NCI-H510A treated with DMSO at 0.1 percent for 48 hours (cell line): Measurements from ENCODE around the gene DCUN1D4.
A peak's percentile ranks its signal among the peaks of the same experiment; 100 is the strongest.

Source experiments
- DNase-seq: peaks from one replicate; lab custom pipeline; 2025; lab: John Stamatoyannopoulos, UW

DCUN1D4 gene

DNA sequence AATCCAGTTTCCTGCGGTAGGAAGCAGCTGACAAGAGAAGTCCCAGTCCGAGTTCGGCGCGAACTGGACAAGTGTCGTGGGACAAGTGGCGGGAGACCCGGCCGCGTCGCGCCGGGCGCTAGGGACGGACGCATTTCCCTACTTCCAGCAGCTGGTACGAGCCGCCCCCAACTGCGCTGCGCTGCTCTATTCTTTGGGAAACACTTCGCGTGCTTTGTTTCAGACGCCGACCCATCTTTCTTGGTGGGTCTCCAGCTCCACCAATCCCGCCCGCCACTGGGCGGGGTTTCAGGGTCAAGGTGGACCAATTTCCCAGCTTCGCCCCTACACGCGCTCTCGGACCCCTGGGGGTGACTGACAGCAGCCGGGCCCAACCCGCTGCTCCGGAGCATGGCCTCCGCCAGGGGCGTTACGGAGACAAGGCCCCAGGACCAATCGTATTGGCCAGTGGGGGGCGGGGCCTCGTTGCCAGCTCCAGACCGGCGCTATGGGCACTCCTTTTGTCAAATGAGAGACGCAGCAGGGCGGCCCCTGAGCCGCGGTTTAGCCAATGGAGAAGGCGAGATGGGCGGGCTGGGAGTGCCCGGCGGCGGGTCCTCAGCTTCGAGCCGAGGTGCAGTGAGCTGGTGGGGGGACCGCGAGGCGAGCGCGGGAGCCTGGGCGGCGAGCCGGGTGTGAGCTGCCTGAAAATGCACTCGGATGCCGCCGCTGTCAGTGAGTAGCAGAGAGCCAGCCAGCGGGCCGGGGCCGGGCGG, at the start of gene DCUN1D4:
TSS of gene DCUN1D4 (plus strand) at position 600 of the 755 bp plus-strand sequence. CDS start at position 690, 90 bp downstream.
- peak; percentile 96 for DNase-seq

DNA sequence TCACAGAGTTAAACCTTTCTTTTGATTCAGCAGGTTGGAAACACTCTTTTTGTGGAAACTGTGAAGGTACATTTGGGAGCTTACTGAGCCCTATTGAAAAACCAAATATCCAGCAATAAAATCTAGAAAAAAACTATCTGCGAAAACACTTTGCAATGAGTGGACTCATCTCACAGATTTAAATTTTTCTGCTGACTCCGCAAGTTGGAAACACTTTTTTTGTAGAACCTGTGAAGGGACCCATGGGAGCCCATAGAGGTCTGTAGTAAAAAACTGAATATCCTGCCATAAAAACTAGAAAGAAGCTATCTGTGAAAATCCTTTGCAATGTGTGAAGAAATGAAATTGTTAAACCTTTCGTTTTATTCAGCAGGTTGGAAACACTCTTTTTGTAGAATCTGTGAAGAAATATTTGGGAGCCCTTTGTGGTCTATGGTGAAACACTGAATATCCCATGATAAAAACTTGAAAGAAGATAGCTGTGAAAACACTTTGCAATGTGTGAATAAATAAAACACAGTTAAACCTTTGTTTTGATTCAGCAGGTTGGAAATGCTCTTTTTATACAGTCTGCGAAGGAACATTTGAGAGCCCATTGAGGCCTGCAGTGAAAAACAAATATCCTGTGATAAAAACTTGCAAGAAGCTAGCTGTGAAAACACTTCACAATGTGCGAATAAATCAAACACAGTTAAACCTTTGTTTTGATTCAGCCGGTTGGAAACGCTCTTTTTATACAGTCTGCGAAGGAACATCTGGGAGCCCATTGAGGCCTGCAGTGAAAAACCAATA, 22.3 kb upstream of the DCUN1D4 start:
- DNase-seq, result no peak

DNA sequence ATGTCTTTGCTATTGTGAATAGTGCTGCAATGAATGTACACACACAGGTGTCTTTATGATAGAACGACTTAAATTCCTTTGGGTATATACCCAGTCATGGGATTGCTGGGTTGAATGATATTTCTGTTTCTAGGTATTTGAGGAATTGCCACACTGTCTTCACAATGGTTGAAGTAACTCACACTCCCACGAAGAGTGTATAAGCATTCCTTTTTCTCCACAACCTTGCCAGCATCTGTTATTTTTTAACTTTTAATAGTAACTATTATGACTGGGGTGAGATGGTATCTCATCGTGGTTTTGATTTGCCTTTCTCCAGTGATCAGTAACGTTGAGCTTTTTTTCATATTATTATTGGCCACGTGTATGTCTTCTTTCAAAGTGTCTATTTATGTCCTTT, 17.6 kb upstream of the DCUN1D4 start:
- no peak for DNase-seq

DNA sequence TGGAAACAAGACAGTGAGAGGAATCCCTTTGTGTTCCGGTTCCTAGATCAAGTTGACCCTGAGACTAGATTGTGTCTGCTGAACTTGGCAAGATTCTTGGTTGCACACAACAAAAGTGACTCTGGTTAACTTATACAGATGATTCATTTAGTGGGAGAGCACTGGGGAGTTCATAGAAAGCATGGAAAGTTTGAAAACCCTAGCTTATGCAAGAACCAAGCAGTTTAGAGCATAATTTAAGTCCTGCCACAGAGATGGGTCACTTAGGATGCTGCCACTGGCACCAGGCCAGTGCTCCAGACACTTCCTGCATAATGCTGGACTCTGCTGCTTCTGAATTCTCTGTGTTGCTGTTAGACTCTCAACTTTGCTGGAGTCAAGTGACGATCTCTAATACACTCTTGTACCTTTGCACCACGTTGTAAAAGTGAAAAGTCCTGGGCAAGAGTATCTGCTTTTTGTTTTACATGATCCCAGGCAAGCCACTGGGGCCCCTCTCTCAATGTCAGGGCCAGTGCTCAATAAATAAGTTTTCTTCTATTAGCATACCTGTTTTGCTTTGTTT, 12.7 kb upstream of the DCUN1D4 start:
- DNase-seq, result no peak

DNA sequence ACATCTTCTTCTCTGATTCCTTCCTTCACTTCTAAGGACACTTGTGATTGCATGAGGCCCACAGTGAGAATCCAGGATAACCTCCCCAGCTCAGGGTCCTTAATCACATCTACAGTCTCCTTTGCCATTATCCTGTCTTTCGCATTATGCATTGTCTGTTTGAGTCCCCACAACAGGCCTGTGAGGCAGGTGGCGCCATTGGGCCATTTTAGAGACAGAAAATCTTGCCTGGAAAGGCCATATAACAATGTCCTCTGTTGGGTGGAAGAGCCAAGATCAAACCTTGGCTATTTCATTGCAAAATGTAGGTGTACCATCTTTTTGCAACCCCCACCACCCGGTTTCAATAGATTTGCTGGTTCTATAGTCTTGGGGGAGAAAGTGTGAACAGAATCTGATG, 11.8 kb upstream of the DCUN1D4 start:
- no peak for DNase-seq

DNA sequence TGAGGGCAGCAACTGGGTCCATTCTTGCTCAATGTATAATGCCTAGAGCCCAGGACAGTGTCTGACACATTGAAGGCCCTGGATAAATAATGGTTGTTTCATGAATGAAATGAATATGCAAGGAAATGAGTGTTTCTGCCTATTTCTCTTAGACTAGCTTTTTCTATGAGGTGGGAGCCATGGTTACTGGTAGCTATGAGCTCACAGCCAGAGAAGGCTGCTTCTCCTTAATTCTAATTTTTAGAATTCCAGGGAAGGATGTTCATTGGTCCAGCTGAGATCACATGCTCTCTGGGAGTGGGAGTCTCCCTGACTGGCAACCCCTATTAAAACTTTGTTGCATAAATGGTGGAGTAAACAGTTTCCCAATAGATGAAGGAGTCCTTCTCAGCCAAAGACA, 9.7 kb upstream of the DCUN1D4 start:
- no peak for DNase-seq

DNA sequence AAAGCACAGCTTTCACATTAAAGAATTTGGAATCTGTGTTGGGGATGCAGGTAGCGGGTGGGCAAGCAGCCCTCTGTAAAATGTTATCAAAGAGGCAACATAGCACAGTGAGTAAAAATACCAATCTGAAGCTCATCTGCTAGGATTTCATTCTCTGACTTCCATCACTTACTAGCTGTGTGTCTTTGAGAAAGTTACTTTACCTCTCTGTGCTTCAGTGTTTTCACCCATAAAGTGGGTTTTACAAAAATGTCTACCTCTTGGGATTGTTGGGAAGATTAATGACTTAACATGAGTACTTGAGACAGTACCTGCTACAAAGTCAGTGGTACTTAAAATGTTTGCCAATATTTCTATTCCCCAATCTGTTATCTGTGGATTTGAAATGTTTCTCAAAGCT, 7.9 kb upstream of the DCUN1D4 start:
- DNase-seq, result no peak

DNA sequence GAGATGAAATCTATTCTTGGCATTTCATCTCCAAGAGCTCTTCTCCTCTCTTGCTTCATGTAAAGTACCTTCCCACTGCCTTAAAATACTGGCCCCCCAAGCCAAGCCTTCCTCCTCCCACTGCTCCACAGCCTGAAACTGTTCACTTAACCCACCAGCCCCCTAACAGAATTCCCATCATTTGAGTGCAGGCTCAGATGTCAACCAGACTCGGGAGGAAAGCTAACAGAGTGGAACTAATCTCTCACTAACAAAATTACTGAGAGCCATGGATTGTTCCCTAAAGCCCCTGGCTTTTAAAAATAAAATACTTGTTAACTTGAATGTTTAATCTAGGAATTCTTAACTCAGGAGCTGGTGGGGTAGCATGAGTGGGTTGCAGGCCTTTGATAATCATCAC, 7.1 kb upstream of the DCUN1D4 start:
- no peak for DNase-seq

DNA sequence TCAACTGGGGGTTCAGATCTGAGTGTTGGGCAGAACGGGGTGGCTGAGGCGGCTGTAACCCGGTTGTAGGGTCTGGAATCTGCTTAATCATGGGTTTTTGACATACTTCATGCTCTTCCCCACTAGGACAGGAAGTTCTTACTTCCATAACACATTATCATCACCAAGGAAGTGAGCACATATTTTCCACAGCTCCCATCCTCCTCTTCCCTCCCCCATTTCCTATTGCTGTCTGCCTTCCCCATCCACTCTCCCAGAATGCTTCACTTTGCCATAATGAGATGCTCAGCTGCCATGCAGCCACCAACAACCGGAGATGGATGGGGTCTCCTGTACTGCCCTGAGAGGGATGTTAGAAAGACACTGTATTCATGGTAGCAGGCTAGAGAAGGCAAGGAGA, 6.4 kb upstream of the DCUN1D4 start:
- DNase-seq, result no peak

DNA sequence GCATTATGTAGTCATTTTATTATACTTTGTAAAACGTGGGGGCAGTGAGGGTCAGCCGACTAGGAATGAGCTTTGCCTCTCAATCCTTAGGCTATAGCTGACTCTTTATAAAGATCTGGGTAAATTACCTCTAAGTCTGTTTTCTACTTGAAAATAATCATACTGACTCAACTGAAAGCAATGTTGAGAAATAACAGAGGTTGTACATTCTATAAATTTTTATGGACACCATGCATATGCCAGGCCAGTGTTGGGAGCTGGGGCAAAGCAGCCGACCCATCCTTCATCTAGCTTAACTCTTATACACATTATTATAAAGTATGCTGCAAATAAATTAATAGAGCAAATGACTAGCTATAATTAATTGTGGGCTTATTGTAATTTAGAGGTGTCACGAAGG, 2.2 kb upstream of the DCUN1D4 start:
- no peak for DNase-seq

DNA sequence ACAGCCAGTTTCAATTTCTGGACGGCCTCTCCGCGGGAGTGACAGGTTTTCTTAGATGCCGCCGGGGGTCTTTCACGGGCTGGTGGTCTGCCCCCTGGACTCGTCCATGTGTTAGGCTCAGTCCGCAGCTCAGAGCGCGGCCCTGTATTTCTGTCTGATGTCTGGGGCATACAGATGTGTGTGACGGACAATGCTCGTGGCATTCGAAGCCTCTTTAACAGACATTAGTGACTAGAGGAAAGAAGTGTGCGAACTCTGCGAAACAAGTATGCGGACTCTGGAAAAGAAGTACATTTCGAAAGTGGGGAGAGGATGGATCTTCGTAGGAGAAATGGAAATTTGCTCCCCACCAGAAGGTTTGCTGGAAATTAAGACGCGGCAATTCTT, 793 bp upstream of the DCUN1D4 start:
- DNase-seq, result no peak

DNA sequence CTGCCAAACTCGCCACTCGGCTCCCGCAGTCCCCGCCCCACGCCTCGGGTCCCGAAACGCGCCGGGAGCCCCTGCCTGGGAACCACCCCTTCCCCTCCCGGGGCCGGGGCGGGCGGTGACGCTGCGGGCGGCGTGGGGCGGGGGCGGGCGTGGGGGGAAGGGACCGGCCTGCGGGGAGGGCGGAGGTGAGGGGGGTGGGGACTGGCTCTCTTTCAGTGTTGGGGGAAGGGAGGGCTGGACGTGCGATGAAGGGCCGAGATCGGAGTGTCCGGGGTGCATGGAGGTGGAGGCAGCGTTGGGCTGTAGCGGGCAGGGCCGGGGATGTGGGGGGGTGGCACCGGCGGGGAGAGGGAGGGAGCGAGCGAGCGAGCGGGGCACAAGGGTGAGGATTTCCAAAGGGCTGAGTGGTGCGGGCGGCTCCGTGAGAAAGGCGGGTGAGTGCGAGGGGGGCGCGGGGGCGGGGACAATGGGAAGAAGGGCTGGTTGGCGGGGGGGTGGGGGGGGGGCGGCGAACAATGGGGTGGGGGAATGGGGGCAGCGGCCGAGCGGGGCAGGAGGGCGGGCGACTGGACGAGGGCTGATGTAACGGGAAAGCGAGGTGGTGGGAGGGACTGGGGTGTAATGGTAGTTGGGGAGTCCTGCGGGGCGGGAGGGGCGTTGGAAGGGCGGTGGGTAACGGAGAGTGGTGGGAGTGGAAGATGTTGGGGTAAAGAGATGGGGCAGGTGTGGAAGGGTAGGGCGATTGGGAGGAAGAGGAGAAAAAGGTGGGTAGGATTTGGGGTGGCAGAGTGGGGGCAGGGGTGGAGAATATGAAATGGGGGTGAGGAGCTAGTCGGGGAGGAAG, 578 bp downstream of the DCUN1D4 start:
- DNase-seq, result no peak

DNA sequence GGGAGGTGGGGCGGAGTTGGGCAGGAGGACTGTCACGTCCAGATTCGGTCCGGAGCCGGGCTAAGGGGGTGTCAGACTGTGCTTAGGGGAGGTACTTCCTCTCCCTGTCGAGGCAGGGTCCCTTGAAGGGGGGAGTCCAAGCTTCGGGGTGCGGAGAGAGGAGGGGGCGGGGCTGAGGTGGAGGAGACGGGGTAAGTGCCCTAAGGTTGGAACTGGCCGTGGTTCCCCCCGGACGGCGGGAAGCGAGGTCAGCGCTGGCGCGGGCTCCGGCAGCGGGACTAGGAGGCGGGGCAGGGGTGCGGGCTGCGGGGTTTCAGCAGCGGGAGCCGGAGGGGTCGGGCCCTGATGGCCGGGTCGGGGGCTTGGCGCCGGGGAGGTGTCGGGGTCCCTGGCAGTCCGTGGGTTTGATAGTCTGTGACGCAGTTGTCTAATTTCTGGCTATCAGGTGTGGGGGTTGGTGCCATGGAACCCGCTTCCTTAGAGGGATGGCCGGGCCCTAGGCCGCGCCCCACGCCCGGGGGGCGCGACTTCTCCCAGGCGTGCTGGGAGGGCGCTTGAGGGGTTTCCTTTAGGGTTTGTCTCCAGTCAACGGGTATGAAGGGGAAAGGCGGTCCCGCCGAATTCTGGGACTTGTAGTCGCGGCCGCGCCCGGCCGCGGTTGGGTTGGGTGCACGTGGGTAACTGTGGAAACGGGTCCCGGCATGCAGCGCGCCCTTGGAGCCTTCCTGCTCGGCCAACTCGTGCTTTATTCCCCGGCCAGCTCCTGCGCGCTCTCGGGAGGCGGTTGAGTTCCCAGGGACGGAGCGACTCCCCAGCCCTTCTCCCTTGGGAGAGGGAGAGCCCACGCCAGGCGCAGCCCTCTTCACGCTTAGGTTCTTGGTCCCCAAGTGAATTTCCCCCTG, 1.5 kb downstream of the DCUN1D4 start:
- DNase-seq, result peak; percentile 77

DNA sequence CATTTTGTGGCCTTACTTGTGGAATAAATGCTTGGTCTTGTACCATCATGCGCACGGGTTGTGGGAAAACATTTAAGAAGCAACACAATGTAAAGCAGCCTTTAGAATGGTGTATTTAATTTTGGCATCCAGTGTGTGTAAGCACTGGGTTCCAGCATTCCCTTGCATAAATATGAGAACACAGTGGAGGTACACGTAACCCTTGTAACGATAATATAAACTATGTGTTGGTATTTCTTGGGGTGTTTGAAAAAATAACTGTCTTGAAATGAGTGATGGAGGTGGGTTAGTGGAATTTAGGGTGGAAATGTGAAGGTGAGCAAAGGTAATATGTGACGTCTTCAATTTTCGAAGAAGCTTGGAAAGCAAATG, 2.1 kb downstream of the DCUN1D4 start:
- DNase-seq, result no peak

DNA sequence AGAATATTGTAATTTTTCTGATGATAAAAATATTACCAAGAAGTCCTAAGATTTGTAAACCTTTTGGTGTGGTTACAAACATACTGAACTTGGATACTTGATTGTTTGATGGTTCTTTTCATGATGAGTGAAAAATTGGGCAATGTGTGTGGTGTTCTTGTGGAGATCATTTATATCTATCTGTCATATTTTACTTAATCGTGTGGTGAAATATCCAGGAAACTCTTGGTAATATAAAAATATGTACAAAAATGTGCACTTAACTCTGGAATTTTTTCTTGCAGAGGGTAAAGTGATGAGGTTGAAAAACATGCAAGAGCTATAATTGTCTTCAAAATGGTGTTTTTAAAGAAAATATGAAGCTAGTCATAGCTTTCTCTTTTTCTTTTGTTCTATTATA, 2.8 kb downstream of the DCUN1D4 start:
- DNase-seq, result no peak

DNA sequence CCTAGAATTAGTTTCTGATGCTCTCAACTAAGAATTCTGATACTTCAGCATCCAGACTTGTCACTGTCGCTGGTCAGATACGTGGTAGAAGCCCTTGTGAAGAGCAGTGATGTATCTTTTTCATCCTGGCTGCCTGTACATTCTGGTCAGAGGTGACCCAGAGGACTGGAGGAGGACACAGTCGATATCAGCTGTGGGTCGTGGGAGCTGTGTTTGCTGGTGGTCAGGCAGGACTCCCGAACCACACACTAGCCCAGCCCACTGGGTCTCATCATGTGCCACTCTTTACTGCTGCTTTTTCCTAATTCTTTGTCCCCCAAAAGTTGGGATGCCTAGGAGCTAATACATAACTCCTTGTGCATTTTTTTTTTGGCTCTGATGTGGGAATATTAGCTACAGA, 6.5 kb downstream of the DCUN1D4 start:
- DNase-seq, result no peak

DNA sequence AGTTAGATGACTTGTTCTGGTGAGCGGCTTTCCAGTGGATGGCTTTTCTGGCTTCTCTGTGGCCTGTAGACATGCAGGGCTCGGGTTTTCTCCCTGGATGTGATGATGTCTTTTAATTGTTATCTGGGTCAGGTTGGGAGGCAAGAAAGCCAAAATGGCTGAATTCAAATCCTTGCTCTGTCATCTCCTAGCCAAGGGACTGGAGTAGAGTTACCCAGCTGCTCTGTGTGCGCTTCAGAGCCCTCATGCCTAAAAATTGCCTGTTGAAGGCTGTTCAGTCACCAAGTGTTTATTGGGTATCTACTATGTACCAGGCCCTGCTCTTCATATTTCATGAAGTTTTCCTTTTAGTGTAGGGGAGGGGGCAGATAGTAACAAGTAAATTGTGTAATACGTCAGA, 7.3 kb downstream of the DCUN1D4 start:
- no peak for DNase-seq

DNA sequence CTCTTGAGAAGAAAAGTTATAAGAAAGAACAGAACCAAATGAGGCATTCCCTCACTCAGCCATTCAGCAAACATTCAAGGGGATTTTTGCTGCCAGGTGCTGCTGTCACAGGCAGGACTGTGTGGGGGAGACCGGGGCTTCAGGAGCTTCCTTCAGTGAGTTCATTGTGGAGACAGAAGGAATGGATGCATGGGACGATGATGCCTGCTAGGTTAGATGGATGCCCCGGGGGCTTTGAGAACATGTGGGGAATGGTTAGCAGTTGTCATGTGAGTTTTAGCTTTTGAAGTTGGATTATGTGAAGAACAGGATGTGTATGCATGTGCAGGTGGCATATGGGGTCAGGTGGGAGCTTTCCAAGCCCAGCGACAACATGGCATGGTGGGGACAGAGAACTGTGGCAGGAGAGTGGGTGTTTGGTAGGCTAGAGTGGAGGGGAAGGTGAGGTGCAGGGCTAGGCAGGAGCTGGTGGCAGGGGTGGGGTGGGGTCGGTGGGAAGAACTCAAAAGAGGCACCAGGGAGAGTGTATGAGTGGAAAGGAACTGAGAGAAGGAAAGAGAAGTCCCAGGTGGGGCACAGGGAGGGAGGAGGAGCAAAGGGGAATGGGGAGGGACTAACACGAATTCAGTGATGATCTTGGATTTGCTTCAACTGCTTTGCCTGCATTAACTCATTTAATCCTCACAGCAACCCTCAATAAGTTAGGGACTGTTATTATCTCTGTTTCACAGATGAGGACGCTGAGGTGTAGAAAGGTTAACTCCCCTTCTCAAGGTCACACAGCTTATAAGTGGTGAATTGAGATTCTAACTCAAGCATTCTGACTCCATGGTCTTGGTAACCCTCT, 8.4 kb downstream of the DCUN1D4 start:
- no peak for DNase-seq

DNA sequence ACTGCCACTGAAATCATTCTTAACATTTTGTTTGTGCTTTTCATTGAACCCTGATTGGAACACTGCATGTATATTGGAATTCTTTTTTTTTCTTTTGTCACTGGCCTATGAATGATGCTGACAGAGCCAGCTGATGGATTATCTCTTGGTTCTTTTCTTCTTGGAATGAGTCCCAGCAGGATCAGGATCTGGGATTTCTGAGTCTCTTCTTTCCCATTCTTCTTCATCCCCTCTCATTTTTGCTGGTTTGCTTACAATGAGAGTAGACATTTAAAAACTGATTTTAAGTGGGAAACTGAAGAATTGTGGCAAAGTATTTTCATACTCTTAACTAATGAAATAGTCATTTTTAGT, 9.0 kb downstream of the DCUN1D4 start:
- DNase-seq, result no peak

DNA sequence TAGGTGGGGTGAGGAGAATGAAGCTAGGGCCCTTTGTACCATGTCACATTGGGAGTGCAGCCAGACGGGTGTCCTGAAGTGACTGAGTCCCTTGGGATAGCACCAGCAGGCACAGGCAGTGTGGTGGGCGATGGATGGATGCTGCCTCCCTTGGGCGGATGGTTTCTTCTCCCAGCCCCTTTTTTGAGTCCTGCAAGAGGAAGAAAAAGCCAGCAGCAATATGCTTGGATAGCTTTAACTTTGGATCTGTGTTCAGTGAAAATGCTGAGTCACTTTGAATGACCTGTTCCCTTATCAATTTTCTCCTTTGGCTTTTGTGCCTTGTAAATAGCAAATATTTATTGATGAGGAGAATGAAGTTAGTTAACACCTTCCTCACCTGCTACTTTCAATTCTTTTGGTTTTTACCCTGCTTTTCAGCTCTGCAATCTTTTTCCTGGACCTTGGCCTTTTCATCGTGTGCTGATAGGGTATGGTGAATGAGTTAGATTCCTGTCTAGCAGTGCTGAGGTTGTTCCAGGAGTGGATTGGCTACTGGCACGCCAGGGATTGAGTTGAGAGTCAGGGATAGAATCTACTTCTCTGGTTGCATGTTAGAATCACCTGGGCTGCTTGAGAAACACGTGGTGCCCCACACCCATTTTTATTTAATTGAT, 10.2 kb downstream of the DCUN1D4 start:
- DNase-seq, result no peak
